Prostate gland (tissue), 2 donors: Measurements from ENCODE around the gene FIGNL2.

ENCODE experiments used
- CTCF ChIP-seq, 4 experiments: fragments of 200-600 bp in 2 of 4; fragments of 450-650 bp in 2 of 4; sonication (generic) in 2 of 4; IDR thresholded peaks; 1 replicate in 3 of 4; 2 replicates in 1 of 4; pipeline ENCODE4 v1.5.1; 2016 to 2019; ENCODE audit warnings: antibody characterized with exemption in 4 of 4, mild to moderate bottlenecking in 2 of 4, moderate library complexity in 2 of 4
- POLR2A ChIP-seq: fragments of 450-650 bp; IDR thresholded peaks from one replicate; pipeline ENCODE4 v1.6.1; 2016; ENCODE audit warnings: antibody characterized with exemption, mild to moderate bottlenecking
- POLR2AphosphoS5 ChIP-seq: sonication (generic); formaldehyde crosslinking; IDR thresholded peaks from one replicate; pipeline ENCODE4 v1.6.1; 2017; ENCODE audit warnings: antibody characterized with exemption

- TF ChIP-seq CTCF (IDR thresholded peaks at IDR 0.05) (no peak), POLR2A (no peak), POLR2AphosphoS5 (no peak)
Observed at GRCh38 chr12:51798501-51798900, 50.0 kb downstream of the FIGNL2 start.
